Fibroblast of lung (primary cell): ENCODE results near the gene ANKMY1.

Experiments used
- CTCF ChIP-seq, 2 donors: IDR thresholded peaks in 1 of 2; conservative IDR thresholded peaks in 1 of 2; 1 replicate in 1 of 2; 2 replicates in 1 of 2; pipeline ENCODE4 v1.5.1; 2011 to 2012; ENCODE audit warnings: low read length in 2 of 2, control low read depth in 1 of 2, inconsistent platforms in 1 of 2, low read depth in 1 of 2, mild to moderate bottlenecking in 1 of 2
- EZH2 ChIP-seq: IDR thresholded peaks from 2 replicates; pipeline ENCODE4 v1.5.1; 2012; ENCODE audit warnings: low read length, control low read depth, mild to moderate bottlenecking; ENCODE audit errors: missing control alignments

DNA sequence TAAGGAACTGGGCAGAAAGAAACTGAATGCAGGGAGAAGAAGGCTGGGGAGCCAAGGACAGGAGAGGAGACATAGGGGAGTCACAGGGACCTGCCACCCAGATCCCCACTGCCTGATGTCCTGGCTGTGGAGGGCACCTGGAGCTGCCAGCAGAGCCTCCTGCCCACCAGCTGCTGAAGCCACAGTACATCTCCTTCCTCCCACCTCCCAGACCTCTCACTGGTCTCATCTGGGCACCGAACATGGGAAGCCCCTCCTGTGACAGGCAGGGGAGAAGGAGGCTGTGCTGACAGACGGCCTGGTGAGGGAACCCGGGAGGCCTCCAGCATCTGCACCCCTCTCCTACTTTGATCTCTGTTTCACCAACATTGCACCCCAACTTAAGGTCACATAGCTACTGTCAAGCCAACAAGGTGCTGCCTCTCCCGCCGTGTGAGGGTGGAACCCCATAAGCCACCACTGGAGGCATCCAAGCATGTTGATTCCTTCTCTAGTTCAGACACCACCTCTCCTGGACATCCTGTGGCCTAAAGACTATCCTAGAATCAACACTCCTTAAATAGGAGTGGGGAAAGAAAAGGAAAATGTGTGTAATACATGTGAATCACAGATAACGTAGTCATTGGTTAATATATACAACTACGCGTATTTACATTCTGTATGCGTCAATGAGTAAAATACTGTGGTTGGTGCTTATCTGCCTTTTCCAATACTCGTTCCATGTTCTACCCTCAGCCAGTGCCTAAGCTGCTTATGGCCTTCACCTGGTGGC, 7.0 kb upstream of the ANKMY1 start:
- TF ChIP-seq CTCF (conservative IDR thresholded peaks at IDR 0.05 in 1 of 2, IDR thresholded peaks at IDR 0.05 in 1 of 2; ENCODE audit: low read depth in 1 of 2, low read length in 2 of 2) (no peak), EZH2 (no peak)
